SIG-M5 treated with dmso at 0.1 percent for 504 hours (cell line): ENCODE results near the gene TEKT2.

ENCODE experiments used
- DNase-seq: peaks from one replicate; lab custom pipeline; 2025; ENCODE audit not compliant: unreplicated experiment; lab: John Stamatoyannopoulos, UW

The TEKT2 gene

DNA sequence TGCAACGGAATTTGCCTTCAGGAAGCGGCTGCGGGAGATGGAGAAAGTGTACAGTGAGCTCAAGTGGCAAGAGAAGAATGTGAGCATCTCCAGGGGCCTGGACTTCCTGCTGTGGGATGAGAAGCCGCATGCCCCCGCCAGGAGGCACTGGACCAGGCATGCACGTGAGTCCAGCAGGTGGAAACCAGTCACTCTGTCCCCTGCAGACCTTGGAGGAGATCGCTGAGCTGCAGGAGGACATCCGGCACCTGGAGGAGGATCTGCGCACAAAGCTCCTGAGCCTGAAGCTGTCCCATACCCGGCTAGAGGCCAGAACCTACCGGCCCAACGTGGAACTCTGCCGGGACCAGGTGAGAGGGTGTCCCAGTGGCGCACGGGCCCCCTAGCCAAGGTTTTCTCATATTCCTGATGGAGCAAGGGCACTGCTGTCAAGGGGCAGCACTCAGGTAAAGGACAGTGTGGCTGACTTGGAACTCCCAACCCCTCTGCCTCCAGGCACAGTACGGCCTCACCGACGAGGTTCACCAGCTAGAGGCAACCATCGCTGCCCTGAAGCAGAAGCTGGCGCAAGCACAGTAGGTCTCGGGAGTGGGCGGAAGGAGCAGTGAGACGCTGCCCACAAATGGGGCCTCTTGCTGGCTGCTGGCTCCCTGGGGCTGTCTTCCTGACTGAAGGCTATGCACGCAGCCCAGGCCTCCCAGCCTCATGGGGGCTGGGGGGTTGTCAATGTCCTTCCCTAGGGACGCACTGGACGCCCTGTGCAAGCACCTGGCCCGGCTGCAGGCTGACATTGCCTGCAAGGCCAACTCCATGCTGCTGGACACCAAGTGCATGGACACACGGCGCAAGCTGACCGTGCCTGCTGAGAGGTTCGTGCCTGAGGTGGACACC, 3.6 kb downstream of the TEKT2 start:
- no peak for DNase-seq

DNA sequence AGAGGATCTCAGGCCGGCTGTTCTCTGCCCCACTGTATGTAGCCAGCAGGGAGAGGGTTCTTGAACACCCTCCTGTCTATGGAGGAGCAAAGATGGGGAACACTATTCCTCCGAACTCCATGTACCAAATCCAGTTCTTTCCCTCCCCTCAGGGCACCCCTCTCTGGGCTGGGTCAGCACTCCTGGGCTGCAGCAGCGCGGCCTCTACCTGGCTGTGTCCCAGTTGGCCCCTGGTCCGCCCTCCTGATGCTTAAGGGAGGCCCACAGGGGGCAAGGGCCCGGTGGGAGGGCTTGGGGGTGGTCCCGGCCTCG, 4.3 kb downstream of the TEKT2 start:
- DNase-seq = no peak

DNA sequence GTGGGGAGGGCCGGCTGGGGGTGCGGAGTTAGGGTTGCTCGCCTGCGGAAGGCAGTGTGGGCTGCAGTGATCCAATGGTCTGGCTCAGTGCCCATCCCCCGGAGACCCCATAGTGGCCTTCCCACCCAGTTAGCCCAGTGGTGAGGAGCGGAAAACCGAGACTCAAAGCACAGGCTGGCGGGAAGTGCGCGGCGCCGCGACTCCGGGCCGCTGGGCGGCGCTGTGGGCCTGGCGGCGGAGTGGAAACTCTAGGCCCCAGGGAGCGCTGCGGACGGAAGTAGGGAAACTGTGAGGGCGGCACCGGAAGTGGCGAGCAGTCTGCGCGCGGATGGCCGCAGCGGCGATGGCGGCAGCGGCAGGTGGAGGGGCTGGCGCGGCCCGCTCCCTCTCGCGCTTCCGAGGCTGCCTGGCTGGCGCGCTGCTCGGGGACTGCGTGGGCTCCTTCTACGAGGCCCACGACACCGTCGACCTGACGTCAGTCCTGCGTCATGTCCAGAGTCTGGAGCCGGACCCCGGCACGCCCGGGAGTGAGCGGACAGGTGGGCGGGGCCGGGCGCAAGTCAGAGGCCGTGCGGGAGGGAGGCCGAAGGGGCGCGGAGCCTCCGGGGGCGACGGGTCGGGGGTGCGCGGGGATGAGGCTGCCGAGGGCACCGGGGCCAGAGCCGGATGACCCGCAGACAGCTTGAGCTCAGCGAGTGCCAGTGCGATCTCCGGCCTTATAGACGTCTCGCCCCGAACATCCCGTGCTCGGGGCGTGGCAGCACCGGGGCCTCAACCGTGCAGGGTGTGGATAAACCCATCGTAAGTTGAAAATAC, 4.9 kb downstream of the TEKT2 start, which contains the start of gene ADPRS:
ADPRS (plus strand) TSS at position 316 of the 816 bp plus-strand sequence; CDS start at position 329, 13 bp downstream.
- peak; percentile 91 for DNase-seq

DNA sequence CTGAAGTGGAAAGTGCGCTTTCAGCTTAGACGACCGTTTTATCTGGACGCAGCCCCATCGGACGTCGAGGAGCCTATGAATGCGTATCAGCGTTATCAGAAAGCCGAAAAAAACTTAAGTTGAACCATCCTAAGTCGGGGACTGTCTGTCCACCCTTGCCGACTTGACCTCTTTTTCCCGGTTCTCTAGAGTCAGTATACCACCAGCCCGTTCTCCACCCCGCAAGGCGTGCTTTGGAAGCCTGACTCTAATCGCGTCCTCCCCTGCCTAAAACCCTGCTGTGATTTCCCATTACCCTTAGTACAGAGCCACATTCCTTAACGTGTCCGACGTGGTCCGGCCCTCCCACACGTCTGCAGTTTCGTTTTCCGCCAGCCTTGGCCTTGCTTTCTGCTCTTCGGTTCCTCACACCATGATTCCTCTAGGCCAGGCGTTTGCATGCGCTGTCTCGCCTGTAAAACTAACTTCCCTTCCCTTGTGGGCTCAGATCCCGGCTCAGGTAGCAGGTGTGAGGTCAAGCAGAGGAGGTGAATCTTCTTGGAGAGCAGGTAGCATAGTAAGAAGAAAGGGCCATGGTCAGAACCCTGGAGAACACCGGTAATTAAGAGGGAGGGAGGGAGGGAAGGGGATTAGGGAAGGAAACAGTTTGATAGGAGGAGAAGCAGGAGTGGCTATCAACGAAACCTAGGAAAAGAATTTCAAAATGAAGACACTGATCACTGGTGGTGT, 5.7 kb downstream of the TEKT2 start:
- DNase-seq = peak; percentile 43

DNA sequence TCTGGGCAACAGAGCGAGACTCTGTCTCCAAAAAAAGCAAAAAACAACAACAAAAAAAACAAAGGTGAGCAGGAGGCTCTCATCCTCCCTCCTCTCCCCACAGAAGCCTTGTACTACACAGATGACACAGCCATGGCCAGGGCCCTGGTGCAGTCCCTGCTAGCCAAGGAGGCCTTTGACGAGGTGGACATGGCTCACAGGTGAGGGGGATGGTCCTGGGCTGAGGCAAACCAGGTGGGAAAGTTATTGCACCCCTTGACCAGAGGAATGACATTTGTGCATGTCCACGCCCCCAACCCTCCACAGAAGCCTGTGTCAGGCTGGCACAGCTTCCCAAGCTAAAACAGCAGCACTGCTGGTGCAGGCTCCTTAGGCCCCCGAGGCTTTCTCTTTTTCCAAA, 7.2 kb downstream of the TEKT2 start:
- no peak for DNase-seq

DNA sequence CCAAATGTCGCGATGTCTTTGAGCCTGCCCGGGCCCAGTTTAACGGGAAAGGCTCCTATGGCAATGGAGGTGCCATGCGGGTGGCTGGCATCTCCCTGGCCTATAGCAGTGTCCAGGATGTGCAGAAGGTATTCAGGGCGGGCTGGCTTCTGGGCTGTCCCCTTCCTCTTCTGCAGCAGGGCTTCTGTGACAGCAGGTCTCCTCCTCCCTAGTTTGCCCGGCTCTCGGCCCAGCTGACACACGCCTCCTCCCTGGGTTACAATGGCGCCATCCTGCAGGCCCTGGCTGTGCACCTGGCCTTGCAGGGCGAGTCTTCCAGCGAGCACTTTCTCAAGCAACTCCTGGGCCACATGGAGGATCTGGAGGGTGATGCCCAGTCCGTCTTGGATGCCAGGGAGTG, 7.8 kb downstream of the TEKT2 start:
- no peak for DNase-seq

DNA sequence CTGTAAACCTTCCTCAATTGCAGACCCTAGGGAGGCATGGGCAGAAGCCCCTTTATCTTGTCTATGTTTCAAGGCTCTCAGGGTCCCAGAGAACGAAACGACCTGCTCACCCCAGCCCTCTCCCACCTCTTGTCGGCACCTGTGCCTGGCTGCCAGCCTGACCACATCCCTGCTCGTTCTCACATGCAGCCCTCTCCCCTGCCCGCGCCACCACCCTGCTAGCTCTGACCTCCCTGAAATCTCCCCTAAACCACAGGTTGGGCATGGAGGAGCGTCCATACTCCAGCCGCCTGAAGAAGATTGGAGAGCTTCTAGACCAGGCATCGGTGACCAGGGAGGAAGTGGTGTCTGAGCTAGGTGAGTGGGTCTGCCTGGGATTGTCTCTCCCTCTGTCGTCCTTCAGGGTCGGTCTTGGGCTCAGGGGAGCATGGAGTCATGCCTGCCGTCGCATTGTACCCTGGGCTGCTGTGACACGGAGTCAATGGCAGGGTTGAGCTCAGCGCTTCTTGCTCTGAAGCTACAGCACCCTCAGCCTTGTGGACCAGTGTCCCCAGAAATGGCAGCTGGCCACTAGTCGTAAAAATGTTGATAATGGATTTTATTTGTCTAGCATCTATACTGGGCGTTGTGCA, 8.4 kb downstream of the TEKT2 start:
- no peak for DNase-seq

DNA sequence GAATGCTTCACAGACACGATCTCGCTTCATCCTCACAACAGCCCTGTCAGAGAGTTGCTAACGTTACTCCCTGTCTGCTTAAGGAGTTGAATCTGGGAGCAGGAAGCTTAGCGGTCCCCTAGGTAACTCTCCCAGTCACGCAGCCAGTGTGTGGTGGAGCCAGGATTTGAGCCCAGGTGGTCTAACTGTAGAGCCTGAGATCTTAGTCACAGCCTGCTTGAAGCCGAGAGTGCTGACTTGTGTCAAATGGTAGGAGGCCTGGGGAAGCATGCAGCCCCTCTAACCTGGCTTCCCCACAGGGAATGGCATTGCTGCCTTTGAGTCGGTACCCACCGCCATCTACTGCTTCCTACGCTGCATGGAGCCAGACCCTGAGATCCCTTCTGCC, 8.9 kb downstream of the TEKT2 start:
- DNase-seq = no peak

DNA sequence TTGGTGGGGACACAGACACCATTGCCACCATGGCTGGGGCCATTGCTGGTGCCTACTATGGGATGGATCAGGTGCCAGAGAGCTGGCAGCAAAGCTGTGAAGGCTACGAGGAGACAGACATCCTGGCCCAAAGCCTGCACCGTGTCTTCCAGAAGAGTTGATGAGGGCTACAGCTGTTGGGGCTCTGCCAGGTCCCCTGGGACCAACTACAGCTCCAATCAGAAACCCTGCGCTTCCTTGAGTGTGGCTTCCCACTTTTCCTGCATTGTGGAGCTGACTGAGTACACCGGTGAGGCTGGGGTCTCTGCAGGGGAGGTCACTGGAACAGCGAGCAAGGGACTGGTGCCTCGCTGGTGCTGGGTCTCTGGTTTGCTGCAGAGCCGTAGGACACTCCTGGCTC, 9.3 kb downstream of the TEKT2 start:
- DNase-seq = no peak

DNA sequence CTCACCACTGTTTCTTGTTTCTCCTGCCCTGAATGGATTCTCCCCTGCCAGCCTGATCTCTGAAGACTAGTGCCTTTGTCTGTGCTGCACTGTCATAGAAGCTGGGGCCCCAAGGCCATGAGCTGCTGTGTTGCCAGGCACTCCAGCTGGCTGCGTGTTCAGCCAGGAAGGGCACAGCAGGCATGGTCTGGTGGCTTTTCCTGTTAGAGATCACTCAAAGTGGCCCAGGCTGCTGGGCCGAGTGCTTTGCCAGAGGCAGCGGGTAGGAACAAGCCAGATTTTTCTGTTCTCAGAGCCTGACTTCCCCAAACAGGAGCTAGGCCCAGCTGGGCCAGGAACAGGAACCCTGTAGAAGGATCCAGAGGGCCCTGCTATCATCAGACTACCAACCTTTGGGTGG, 10.0 kb downstream of the TEKT2 start:
- DNase-seq = no peak

DNA sequence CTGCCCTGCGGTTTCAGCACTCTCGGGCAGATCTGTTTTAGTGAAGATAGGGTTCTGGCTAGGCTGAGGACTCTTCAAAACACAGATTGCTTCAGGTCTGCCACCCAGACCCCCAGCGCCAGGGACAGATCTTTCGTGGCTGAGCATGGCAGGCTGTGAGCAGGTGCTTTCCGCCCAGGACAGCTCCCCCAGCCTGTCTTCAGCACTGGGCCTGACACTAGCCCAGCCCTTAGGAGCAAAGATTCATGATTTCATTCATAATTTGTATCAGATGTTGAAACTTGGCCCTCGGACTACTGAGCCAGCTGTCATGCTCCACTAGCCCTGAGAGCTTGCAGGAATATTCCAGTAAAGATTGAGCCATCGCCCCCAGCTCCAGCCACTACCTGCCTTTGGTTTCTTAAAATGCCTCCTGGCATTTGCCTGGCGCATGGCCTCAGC, 10.7 kb downstream of the TEKT2 start:
- no peak for DNase-seq

DNA sequence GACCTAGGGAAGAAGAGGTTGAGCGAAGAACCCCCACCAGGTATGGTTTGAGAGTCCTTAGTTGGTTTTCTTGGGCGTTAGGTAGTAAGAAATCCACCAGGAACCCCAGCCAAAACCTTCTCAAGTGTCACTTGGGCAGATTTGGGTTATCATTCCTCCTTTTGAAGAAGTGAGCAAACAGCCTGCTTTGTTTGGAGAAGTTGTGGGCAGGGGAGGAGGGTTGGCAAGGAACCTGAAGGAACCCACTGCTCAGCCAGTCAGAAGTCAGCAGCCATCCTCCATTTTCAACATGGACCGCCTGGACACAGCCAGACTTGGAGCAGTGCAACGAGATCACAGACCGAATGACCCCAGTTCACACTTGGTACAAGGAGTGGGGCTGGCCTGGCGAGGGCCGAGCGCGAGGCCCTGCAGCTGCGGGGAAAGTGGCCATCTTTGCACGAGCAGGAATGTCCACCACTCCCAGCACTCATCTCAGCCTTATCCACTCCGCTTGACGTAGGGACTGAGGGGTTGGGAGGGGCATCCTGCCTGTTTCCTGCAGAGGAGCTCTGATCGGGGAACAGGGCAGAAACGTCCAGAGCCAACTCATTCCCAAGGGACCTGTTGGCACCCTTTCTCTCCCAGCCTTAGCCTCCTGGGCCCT, 12.0 kb downstream of the TEKT2 start:
- peak; percentile 47 for DNase-seq

DNA sequence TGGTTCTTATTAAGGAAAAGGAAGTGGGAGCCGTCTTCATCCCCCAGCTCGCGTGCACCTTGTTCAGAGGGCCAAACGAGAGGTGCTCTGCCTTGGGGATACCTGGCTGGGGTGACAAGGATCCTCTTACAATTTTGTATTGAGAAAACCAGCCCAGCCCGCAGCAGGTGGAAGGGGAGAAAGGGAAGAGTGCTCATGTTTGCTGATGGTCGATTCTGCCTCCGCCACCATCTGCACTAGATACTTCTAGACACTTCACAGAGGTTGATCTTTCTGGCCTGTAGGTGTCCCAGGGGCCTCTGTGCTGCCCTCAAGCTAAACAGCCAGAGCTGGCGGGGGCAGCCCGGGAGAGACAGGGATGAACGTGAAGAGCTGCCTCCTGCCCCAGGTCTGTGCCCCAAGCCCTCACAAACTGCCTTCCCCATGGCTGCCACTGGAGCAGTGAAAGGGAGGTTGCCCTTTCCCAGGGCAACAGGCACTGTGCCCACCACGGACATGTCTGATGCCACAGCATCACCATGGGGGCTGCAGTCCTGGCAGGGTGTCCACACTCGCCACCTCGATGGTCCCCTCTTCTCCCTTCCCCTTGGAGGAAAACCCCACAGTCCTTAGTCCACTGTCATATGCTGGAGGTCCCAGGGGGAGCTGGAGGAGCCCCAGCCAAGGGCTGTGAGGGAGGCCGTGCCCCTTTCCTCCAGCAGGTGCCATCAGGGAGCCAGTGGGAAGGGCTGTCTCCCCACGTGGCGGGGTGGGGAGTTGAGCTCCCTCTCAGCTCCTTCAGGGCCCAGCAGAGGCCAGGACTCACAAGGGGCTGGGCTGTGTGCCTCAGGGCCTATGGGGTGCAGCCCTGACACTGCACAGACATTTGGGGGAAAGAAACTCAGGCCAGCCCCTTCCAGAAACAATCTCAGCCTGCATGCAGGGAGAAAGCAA, 12.9 kb downstream of the TEKT2 start:
- DNase-seq = no peak

DNA sequence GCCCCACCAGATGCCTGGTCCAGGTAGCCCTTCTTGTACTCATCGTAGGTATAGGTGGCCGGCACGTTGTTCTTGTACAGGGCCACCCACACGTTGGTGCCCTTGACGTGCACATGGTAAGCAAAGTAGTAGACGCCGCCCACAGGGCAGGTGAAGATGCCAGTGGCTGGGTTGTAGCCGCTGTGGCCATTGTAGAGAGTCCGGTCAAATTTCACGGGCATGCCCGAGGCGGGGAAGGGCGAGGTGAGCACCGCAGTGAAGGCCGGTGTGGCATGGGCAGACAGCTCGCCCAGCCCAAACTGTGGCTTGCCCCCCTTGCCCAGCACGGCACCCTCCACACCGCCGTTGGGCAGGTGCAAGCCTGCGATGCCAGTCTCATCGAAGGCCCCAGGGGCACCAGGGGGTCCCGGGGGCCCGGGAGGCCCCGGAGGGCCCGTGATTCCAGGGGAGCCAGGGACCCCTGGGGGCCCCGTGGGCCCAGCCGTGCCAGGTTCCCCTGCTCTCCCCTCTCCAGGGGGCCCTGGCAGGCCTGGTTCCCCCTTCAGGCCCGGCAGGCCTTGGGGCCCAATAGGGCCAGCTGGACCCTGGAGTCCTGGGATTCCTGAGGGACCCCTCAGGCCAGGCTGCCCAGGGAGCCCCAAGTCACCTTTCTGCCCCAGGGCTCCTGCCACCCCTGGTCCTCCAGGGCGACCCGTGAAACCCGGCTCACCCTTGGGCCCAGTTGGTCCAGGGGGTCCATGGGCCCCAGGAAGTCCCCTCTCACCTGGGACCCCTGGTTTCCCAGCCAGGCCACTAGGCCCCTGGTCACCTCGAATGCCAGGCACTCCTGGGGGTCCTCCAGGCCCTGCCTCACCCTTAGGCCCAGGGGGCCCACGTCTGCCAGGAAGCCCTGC, 14.0 kb downstream of the TEKT2 start:
- DNase-seq = no peak

DNA sequence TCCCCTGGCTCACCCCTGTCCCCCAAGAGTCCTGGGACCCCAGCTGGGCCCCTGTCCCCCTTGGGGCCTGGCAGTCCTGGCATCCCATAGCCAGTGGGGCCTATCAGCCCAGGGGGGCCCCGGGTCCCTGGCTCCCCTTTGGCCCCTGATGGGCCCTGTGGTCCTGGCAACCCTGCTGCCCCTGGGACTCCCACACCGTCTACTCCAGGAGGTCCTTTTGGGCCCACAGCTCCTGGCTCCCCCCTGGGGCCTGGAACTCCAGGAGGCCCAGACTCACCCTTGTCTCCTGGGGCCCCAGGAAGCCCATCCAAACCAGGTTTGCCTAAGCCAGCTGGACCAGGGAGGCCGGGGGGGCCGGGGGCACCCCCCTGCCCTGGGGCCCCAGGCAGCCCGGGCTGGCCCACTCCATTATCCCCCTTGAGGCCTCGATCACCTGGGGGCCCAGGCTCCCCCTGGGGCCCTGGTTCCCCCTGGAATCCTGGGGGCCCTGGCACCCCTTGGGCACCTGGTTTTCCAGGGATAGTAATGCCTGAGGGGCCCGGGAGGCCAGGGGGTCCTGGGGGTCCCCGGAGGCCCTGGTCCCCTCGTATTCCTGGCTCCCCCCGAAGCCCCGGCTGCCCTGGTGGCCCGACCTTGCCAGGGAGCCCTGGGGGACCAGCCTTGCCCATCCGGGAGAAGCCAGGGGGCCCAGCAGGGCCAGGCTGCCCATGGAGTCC, 14.9 kb downstream of the TEKT2 start:
- no peak for DNase-seq

DNA sequence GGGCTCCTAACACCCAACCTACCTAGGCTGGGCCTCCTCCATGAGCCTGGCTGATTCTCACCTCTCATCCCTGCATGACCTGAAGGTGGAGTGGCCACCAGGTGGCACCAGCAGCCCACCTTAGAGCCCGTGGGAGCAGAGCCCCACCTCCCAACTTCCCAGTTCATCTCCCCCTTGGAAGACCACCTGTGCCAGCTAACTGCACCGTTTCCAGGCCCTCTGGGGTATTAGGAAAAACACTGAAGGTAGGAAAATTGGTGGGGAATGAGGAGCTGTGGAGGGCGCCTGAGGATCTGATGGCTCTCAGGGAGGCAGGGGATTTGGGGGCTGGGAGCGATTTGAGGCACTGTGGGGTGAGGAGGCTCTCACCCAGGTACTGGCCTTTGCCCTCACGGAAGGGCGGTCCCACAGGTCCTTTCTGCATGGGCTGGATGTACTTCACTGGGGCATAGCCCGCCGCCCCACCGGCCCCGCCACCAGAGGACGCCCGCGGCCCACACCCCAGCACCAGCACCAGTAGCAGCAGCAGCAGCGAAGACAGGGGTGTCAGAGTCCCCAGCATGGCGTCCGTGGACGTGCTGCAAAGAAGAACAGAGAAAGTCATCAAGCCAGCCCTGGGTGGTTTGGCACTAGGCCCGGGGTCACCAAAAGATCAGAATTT, 15.9 kb downstream of the TEKT2 start:
- peak; percentile 50 for DNase-seq

DNA sequence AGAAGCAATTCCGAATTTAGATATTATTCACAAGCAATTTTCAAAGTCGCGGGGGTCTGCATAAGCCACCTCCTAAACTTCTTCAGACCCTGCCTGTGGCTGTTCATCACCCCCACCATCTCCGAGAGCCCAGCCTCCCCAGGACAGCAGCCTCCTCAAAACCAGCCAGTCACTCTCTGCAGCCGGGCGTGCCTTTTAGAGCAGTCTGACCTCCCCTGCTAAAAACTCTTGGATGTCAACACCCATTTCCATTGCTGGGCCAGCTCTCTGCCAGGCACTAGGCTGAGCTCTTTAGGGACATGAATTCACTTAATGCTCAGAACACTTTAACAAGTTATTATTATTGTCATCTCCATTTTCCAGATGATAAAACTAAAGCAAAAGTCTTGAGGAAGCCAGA, 16.5 kb downstream of the TEKT2 start:
- no peak for DNase-seq
